HEK293T (cell line): Measurements from ENCODE around the gene SYNE3.

ENCODE experiments used
- BHLHE40 ChIP-seq: fragments of 450-650 bp; IDR thresholded peaks from 2 replicates; pipeline ENCODE4 v1.6.1; 2016; ENCODE audit warnings: mild to moderate bottlenecking, moderate library complexity, borderline replicate concordance
- HDGF ChIP-seq: fragments of 450-650 bp; IDR thresholded peaks from 2 replicates; pipeline ENCODE4 v1.6.1; 2017; ENCODE audit warnings: antibody characterized with exemption, borderline replicate concordance
- L3MBTL2 ChIP-seq: fragments of 450-650 bp; conservative IDR thresholded peaks from 2 replicates; pipeline ENCODE4 v1.6.1; 2016; ENCODE audit warnings: mild to moderate bottlenecking
- SP1 ChIP-seq: fragments of 450-650 bp; IDR thresholded peaks from 2 replicates; pipeline ENCODE4 v1.6.1; 2017

DNA sequence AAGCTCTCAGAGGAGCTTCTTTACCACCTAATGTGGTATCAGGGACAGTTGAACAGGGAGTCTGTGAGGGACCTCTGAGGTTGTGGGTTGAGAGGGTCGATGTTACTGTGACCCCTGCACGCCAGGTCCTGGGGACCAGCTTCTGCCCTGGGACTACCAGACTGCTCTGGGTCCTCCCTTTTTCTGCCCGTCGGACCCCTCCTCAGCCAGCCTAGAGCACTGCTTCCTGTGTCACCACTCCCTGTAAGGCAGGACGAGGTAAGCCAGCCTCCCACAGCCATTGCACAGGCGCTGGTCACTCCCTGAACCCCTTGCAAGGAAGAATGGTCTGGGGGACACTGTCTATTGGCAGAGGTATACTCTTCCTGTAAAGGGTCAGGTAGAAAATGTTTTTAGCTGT, 38.1 kb downstream of the SYNE3 start:
- no peak for TF ChIP-seq BHLHE40
- TF ChIP-seq SP1 = no peak
- TF ChIP-seq L3MBTL2 = no peak
- TF ChIP-seq HDGF = no peak
